Aorta (tissue), 5 donors: ENCODE measurements around the gene NELL1. TPM values are rescaled to one million over a fixed set of nuclear protein-coding genes. Genes with fewer than 3 reads are reported as not detected.

Experiments used
- ATAC-seq: fragments of 200-7000 bp; cut with Tn5 transposase; one replicate; pipeline ENCODE4 v1.9.1; 2022; ENCODE audit warnings: moderate library complexity; ENCODE audit not compliant: low FRiP score
- DNase-seq, 2 donors: peaks; one replicate each; pipeline ENCODE4 v3.0.0-alpha.2; 2020
- H3K27ac ChIP-seq, 2 donors: one replicate each; pipeline ENCODE4 v1.5.1; 2013; ENCODE audit warnings: low read length in 2 of 2, mild to moderate bottlenecking in 2 of 2, moderate library complexity in 2 of 2, control low read depth in 1 of 2, inconsistent platforms in 1 of 2, low read depth in 1 of 2
- H3K27me3 ChIP-seq, 2 donors: one replicate each; pipeline ENCODE4 v1.6.1; 2013; ENCODE audit warnings: control low read depth in 1 of 2, low read length in 1 of 2, mild to moderate bottlenecking in 1 of 2, moderate library complexity in 1 of 2; ENCODE audit not compliant: insufficient read depth in 2 of 2, control insufficient read depth in 1 of 2
- H3K36me3 ChIP-seq, 2 donors: one replicate each; pipeline ENCODE4 v1.6.1; 2013; ENCODE audit warnings: control low read depth in 1 of 2, low read length in 1 of 2, mild to moderate bottlenecking in 1 of 2; ENCODE audit not compliant: insufficient read depth in 2 of 2, control insufficient read depth in 1 of 2
- H3K4me1 ChIP-seq, 2 donors: one replicate each; pipeline ENCODE4 v1.6.1; 2013; ENCODE audit warnings: low read length in 2 of 2, control low read depth in 1 of 2, mild to moderate bottlenecking in 1 of 2, moderate library complexity in 1 of 2; ENCODE audit not compliant: insufficient read depth in 2 of 2, control insufficient read depth in 1 of 2
- H3K4me3 ChIP-seq, 2 donors: one replicate each; pipeline ENCODE4 v1.5.1; 2013; ENCODE audit warnings: low read length in 2 of 2, control low read depth in 1 of 2, mild to moderate bottlenecking in 1 of 2
- H3K9me3 ChIP-seq: one replicate; pipeline ENCODE4 v1.6.1; 2013; ENCODE audit warnings: mild to moderate bottlenecking, low read length; ENCODE audit not compliant: control insufficient read depth
- WGBS, 2 donors: extraction: QIAGEN DNeasy Blood & Tissue Kit; methylation state at CpG; one replicate each; pipeline ENCODE4 v1.1.7; 2013; 5-methylcytosine and 5-hydroxymethylcytosine counted together
- intact Hi-C, 2 donors: fragments of 100-400 bp; cut with DNase I; formaldehyde crosslinking; loops; one replicate each; pipeline versions ENCODE4 v1.14.2 to v1.15.0; 2022
- polyA plus RNA-seq, 2 donors: library from polyadenylated mRNA; stranded (reverse); fragments of 200-250 nt; gene quantifications; one replicate each; pipeline ENCODE4 v1.2.3, GENCODE V29; 2013
- total RNA-seq, 2 donors: library from RNA; stranded (reverse); fragmentation: NEBNext Ultra II Directional; extraction: Animal tissue kit (Norgen Biotek cat#: 25700); gene quantifications; one replicate each; pipeline ENCODE4 v1.2.1, GENCODE V29; 2021
- donor health status: healthy with polysubstance abuse.
- donor health status: Bipolar disorder and iron deficiency.
- donor health status: DM: no; HTN: no; CAD: no.
- donor health status: DM: no; HTN: no; CAD: no.
- donor health status: DM: yes; HTN: yes; CAD: no.

Gene NELL1
- total and polyA plus RNA-seq, 4 donors: 0.88 TPM; not detected in 3

DNA sequence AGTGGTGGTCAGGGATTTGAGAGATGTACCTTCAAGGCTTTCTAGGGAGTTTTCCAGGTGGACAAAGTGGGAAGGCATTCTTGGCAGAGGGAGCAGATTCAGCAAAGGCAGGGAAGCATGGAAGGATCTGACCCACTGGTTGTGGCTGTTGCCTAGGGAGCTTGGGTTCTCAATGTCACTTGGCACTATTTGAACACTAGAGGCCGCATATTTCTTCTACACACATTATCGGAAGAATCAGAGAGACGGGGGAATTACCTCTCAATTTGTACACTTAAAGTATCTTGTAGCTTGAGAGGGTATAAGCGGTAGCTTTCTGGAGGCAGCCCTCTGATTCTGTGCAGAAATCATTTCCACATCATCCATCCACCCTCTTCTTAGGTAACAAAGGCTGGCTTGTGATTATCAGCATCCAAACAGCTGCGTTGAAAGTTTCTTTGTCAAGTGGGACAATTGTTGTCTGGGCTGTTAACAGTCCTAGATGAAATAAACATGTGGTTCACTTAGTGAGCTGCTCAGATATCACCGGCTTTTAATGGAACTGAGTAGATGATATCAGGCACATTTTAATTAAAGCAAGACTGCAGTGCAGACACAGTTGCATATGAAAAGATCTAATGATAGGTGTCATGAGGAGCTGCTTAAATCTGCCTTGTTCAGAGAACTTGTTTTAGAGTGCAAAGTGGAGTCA, 2.6 kb downstream of the NELL1 start:
- Histone ChIP-seq H3K27ac (no peak overlapping the region), H3K36me3 (no peaks in the 10 kb centered on the region), H3K27me3 (peaks cover 0 to 1% of the 10 kb centered on the region in 2 donors), H3K4me1 (no peaks in the 10 kb centered on the region), H3K4me3 (no peak overlapping the region), H3K9me3 (no peaks in the 10 kb centered on the region)
- 29% methylated on average over 6 of the region's 6 CpGs for WGBS, 2 donors
- no peak for ATAC-seq
- intact Hi-C loops: no loop called here
- DNase-seq: no peak

DNA sequence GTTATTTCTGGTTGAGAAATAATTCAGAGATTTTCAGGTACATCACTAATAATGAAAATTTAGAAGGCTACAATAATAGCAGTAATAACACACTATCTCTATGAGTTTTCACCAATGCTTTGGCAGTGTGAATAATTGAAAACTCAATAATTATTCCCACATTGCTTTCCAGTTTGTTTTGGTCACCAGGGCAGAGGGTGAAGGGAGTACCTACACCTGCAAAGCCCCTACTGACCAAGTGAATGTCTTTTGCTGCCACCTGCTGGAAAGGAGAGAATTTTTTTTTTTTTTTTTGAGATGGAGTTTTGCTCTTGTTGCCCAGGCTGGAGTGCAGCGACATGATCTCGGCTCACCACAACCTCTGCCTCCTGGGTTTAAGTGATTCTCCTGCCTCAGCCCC, 3.2 kb downstream of the NELL1 start:
- DNase-seq: no peak
- Histone ChIP-seq H3K9me3 (no peaks in the 10 kb centered on the region), H3K36me3 (no peaks in the 10 kb centered on the region), H3K27ac (no peak overlapping the region), H3K27me3 (peaks cover 0 to 1% of the 10 kb centered on the region in 2 donors), H3K4me1 (no peaks in the 10 kb centered on the region), H3K4me3 (no peak overlapping the region)
- no peak for ATAC-seq
- intact Hi-C loops: no loop called here
- 22 to 33% methylated on average over 2 of the region's 2 CpGs for WGBS, 2 donors

- Histone ChIP-seq H3K27me3 (no peaks in the 10 kb centered on the region), H3K36me3 (no peaks in the 10 kb centered on the region), H3K9me3 (peaks cover 4% of the 10 kb centered on the region), H3K27ac (no peak overlapping the region), H3K4me1 (no peaks in the 10 kb centered on the region), H3K4me3 (no peak overlapping the region)
- ATAC-seq (no peak), DNase-seq (no peak)
- intact Hi-C loops: no loop called here
- 95% methylated on average over 2 of the region's 2 CpGs for WGBS, 2 donors
Observed at GRCh38 chr11:20676658-20677057, 7.3 kb downstream of the NELL1 start.

DNA sequence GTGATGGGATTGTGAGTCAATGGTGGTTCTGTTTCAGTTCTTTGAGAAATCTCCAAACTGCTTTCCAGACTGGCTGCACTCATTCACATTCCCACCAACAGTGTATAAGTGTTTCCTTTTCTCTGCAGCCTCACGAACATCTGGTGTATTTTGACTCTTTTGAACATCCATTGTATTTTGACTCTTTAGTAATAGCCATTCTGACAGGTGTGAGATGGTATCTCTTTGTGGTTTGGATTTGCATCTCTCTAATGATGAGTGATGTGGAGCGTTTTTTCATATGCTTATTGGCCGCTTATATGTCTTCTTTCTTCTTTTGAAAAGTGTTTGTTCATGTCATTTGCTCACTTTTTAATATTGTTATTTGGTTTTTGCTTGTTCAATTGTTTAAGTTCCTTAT, 19.4 kb downstream of the NELL1 start:
- 64% methylated on average over 3 of the region's 3 CpGs for WGBS, 2 donors

GRCh38 chr11:20707876-20708275, 38.5 kb downstream of the NELL1 start:
- Histone ChIP-seq H3K27ac (no peak overlapping the region), H3K27me3 (no peaks in the 10 kb centered on the region), H3K36me3 (no peaks in the 10 kb centered on the region), H3K9me3 (no peaks in the 10 kb centered on the region), H3K4me3 (no peak overlapping the region), H3K4me1 (no peaks in the 10 kb centered on the region)
- intact Hi-C loops: no loop called here
- ATAC-seq (no peak), DNase-seq (no peak)
- WGBS, 2 donors: 70 to 72% methylated on average over 6 of the region's 6 CpGs

More for the DNA sequence above, 19.4 kb downstream of the NELL1 start:
- no peak for DNase-seq
- Histone ChIP-seq H3K4me3 (no peak overlapping the region), H3K9me3 (no peaks in the 10 kb centered on the region), H3K27me3 (no peaks in the 10 kb centered on the region), H3K36me3 (no peaks in the 10 kb centered on the region), H3K4me1 (no peaks in the 10 kb centered on the region), H3K27ac (no peak overlapping the region)
- intact Hi-C loops: no loop called here
- ATAC-seq: no peak

- no peak overlapping the region for H3K27ac ChIP-seq
- DNase-seq: no peak
- H3K36me3 ChIP-seq: no peaks in the 10 kb centered on the region
- no peaks in the 10 kb centered on the region for H3K9me3 ChIP-seq
- H3K4me1 ChIP-seq: no peaks in the 10 kb centered on the region
- WGBS, 2 donors: 78 to 87% methylated on average over 3 of the region's 3 CpGs
- H3K4me3 ChIP-seq: no peak overlapping the region
- ATAC-seq: no peak
- no peaks in the 10 kb centered on the region for H3K27me3 ChIP-seq
- intact Hi-C loops: no loop called here
Observed at GRCh38 chr11:20712912-20713311, 43.5 kb downstream of the NELL1 start.

- Histone ChIP-seq H3K27me3 (no peaks in the 10 kb centered on the region), H3K4me1 (no peaks in the 10 kb centered on the region), H3K9me3 (no peaks in the 10 kb centered on the region), H3K36me3 (no peaks in the 10 kb centered on the region), H3K4me3 (no peak overlapping the region), H3K27ac (no peak overlapping the region)
- ATAC-seq: no peak
- WGBS, 2 donors: 51 to 65% methylated on average over 1 of the region's 1 CpG
- intact Hi-C loops: no loop called here
- DNase-seq: no peak
Observed at GRCh38 chr11:20715464-20715863, 46.1 kb downstream of the NELL1 start.

- 67% methylated on average over 3 of the region's 3 CpGs for WGBS, 2 donors
- ATAC-seq: no peak
- intact Hi-C loops: no loop called here
Observed at GRCh38 chr11:20715931-20716330, 46.5 kb downstream of the NELL1 start.

GRCh38 chr11:20719821-20720220, 50.4 kb downstream of the NELL1 start:
- Histone ChIP-seq H3K27me3 (no peaks in the 10 kb centered on the region), H3K9me3 (no peaks in the 10 kb centered on the region), H3K36me3 (no peaks in the 10 kb centered on the region), H3K4me1 (no peaks in the 10 kb centered on the region), H3K4me3 (no peak overlapping the region), H3K27ac (no peak overlapping the region)
- ATAC-seq (no peak), DNase-seq (no peak)
- intact Hi-C loops: no loop called here
- 49 to 57% methylated on average over 2 of the region's 2 CpGs for WGBS, 2 donors

More at GRCh38 chr11:20715931-20716330, 46.5 kb downstream of the NELL1 start:
- Histone ChIP-seq H3K27me3 (no peaks in the 10 kb centered on the region), H3K36me3 (no peaks in the 10 kb centered on the region), H3K4me3 (no peak overlapping the region), H3K27ac (no peak overlapping the region), H3K4me1 (no peaks in the 10 kb centered on the region), H3K9me3 (no peaks in the 10 kb centered on the region)
- DNase-seq: no peak
